Common myeloid progenitor, CD34-positive (primary cell): ENCODE measurements around the gene GCNA.
A peak's percentile ranks its signal among the peaks of the same experiment; 100 is the strongest.

Experiments used
- CTCF ChIA-PET: fragments of 350-600 bp; sonication (Branson Sonifier 250); formaldehyde crosslinking; loops from one replicate; lab custom pipeline; 2021; ENCODE audit warnings: antibody characterized with exemption; lab: Charles Lee
- POLR2A ChIA-PET: fragments of 350-600 bp; sonication (Branson Sonifier 250); formaldehyde crosslinking; loops from one replicate; lab custom pipeline; 2021; ENCODE audit warnings: antibody characterized with exemption; lab: Charles Lee
- DNase-seq, 3 donors: peaks; one replicate each; pipeline versions ENCODE4 v3.0.0 to v3.0.0-alpha.2; 2013
- H3K27ac ChIP-seq, 2 experiments: 1 replicate in 1 of 2; 2 replicates in 1 of 2; pipeline ENCODE4 v1.7.0; 2013; ENCODE audit warnings: inconsistent platforms in 2 of 2, low read length in 2 of 2, mild to moderate bottlenecking in 2 of 2, low read depth in 1 of 2, moderate library complexity in 1 of 2; ENCODE audit not compliant: severe bottlenecking in 2 of 2, insufficient read depth in 1 of 2, poor library complexity in 1 of 2
- H3K27me3 ChIP-seq, 5 experiments: replicated peaks in 2 of 5; 1 replicate in 3 of 5; 2 replicates in 2 of 5; pipeline versions ENCODE4 v1.6.1 to v1.7.0; 2013; ENCODE audit warnings: low read length in 4 of 5, mild to moderate bottlenecking in 2 of 5, moderate library complexity in 2 of 5, inconsistent platforms in 1 of 5; ENCODE audit not compliant: insufficient read depth in 5 of 5, control insufficient read depth in 4 of 5
- H3K36me3 ChIP-seq, 4 experiments: 1 replicate in 2 of 4; 2 replicates in 2 of 4; pipeline versions ENCODE4 v1.6.1 to v1.7.0; 2013; ENCODE audit warnings: low read length in 3 of 4, control low read depth in 1 of 4, mild to moderate bottlenecking in 1 of 4; ENCODE audit not compliant: control insufficient read depth in 4 of 4, insufficient read depth in 4 of 4
- H3K4me1 ChIP-seq, 4 experiments: 1 replicate in 3 of 4; 2 replicates in 1 of 4; pipeline versions ENCODE4 v1.6.1 to v1.7.1; 2013; ENCODE audit warnings: low read length in 3 of 4, mild to moderate bottlenecking in 3 of 4, control low read depth in 1 of 4, inconsistent platforms in 1 of 4, moderate library complexity in 1 of 4; ENCODE audit not compliant: control insufficient read depth in 4 of 4, insufficient read depth in 4 of 4; ENCODE audit errors: control extremely low read depth in 1 of 4
- H3K4me3 ChIP-seq, 7 experiments: 1 replicate in 4 of 7; 2 replicates in 3 of 7; pipeline versions ENCODE4 v1.5.1 to v1.7.0; 2013; ENCODE audit warnings: mild to moderate bottlenecking in 7 of 7, low read length in 6 of 7, moderate library complexity in 6 of 7, inconsistent platforms in 2 of 7, low read depth in 2 of 7, control low read depth in 1 of 7; ENCODE audit not compliant: insufficient read depth in 4 of 7, control insufficient read depth in 1 of 7; ENCODE audit errors: extremely low read depth in 1 of 7
- H3K9me3 ChIP-seq, 5 experiments: 1 replicate in 4 of 5; 2 replicates in 1 of 5; pipeline versions ENCODE4 v1.6.1 to v1.7.1; 2013; ENCODE audit warnings: low read length in 4 of 5, mild to moderate bottlenecking in 2 of 5, inconsistent platforms in 1 of 5, low read depth in 1 of 5, moderate library complexity in 1 of 5; ENCODE audit not compliant: control insufficient read depth in 4 of 5, insufficient read depth in 2 of 5; ENCODE audit errors: control extremely low read depth in 1 of 5
- WGBS: methylation state at CpG from one replicate; pipeline ENCODE4 v1.1.5; 2013; ENCODE audit not compliant: insufficient coverage; 5-methylcytosine and 5-hydroxymethylcytosine counted together

Gene GCNA

GRCh38 chrX:71534773-71535544, 43.3 kb upstream of the GCNA start:
- 30% methylated on average over 3 of the region's 9 CpGs for WGBS
- ChIA-PET CTCF (interaction anchor here (1.1 to 1.2 kb wide), 2 partner anchors 15 to 71 kb away, joined by 3 read pairs; no protein-coding TSS in a partner anchor), POLR2A (interaction anchor here (0.5 to 1.0 kb wide), 3 partner anchors 15 to 82 kb away, joined by 3 to 4 read pairs (median 3); no protein-coding TSS in a partner anchor)
- no peak for DNase-seq
- Histone ChIP-seq H3K27me3 (peaks cover 0 to 6% (median 0%) of the 10 kb centered on the region in 5 experiments), H3K27ac (peak overlapping the region in 1 of 2 experiments; percentile 94), H3K36me3 (peaks cover 0 to 10% (median 2%) of the 10 kb centered on the region in 4 experiments), H3K9me3 (peaks cover 0 to 13% (median 0%) of the 10 kb centered on the region in 5 experiments), H3K4me3 (peak overlapping the region in 6 of 7 experiments; percentile 81 to 98 (median 87)), H3K4me1 (peaks cover 9 to 41% (median 18%) of the 10 kb centered on the region in 4 experiments)

DNA sequence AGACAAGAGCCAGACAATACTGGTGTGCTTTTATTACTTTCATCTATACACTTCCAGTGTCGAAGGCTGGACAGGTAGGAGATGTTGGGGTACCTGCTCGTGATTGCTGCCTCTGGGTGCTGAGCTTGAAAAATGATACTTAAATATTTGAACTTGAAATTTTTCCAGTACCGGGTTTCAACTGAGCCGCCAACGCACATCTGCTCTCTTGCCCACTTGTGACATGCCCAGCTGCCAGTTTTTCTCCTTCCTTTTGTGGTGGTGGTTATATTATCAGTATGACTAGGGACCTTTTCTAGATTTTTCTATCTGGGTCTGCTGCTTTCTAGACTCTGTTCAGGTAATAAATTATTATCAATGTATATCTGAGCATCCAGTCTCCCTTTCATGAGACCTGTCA, 42.0 kb upstream of the GCNA start:
- Histone ChIP-seq H3K4me1 (peaks cover 17 to 53% (median 24%) of the 10 kb centered on the region in 4 experiments), H3K27ac (no peak overlapping the region), H3K4me3 (peak overlapping the region in 6 of 7 experiments; percentile 30 to 98 (median 86)), H3K27me3 (peaks cover 0 to 6% (median 0%) of the 10 kb centered on the region in 5 experiments), H3K36me3 (peaks cover 0 to 10% (median 2%) of the 10 kb centered on the region in 4 experiments), H3K9me3 (peaks cover 0 to 13% (median 0%) of the 10 kb centered on the region in 5 experiments)
- DNase-seq, result peak in 2 of 3 donors; percentile 48 to 63
- 33% methylated on average over 1 of the region's 5 CpGs for WGBS
- CTCF ChIA-PET, result no interaction called here
- POLR2A ChIA-PET, result no interaction called here

- DNase-seq, result no peak
- Histone ChIP-seq H3K4me3 (no peak overlapping the region), H3K36me3 (peaks cover 0 to 10% (median 2%) of the 10 kb centered on the region in 4 experiments), H3K27ac (no peak overlapping the region), H3K9me3 (peaks cover 0 to 9% (median 0%) of the 10 kb centered on the region in 5 experiments), H3K27me3 (peaks cover 0 to 6% (median 0%) of the 10 kb centered on the region in 5 experiments), H3K4me1 (peaks cover 20 to 53% (median 29%) of the 10 kb centered on the region in 4 experiments)
- CTCF ChIA-PET, result interaction anchor here (0.5 to 1.0 kb wide), 2 partner anchors 17 to 362 kb away, joined by 4 to 8 read pairs; no protein-coding TSS in a partner anchor
- POLR2A ChIA-PET, result no interaction called here
- 94% methylated on average over 8 of the region's 9 CpGs for WGBS
These were observed 40.5 kb upstream of the GCNA start for GRCh38 chrX:71537743-71538142.

DNA sequence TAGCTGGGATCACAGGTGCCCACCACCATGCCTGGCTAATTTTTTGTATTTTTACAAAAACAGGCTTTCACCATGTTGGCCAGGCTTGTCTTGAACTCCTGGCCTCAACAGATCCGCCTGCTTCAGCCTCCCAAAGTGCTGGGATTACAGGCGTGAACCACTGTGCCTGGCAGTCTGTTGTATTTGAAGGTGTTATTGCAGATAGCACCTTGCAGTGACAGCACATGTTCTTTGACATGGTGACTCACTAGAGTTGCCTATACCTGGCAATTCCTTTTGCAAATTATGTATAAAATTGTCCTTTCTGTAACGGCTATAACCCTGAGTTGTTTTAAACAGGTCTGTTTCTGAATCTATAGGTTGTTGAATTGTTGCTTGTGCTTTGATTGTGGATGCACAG, 37.4 kb upstream of the GCNA start:
- DNase-seq, result peak in 1 of 3 donors; percentile 33
- H3K27me3 ChIP-seq, result peaks cover 0 to 3% (median 0%) of the 10 kb centered on the region in 5 experiments
- H3K36me3 ChIP-seq, result peaks cover 2 to 28% (median 11%) of the 10 kb centered on the region in 4 experiments
- H3K4me3 ChIP-seq, result peak overlapping the region in 2 of 7 experiments; percentile 28 to 33
- H3K4me1 ChIP-seq, result peaks cover 19 to 49% (median 27%) of the 10 kb centered on the region in 4 experiments
- H3K9me3 ChIP-seq, result no peaks in the 10 kb centered on the region
- ChIA-PET POLR2A (no interaction called here), CTCF (no interaction called here)
- WGBS, result 71% methylated on average over 1 of the region's 3 CpGs
- no peak overlapping the region for H3K27ac ChIP-seq

- peak in 1 of 3 donors; percentile 28 for DNase-seq
- peak overlapping the region in 1 of 2 experiments; percentile 64 for H3K27ac ChIP-seq
- H3K4me1 ChIP-seq, result peaks cover 19 to 43% (median 24%) of the 10 kb centered on the region in 4 experiments
- no peaks in the 10 kb centered on the region for H3K9me3 ChIP-seq
- H3K4me3 ChIP-seq, result peak overlapping the region in 3 of 7 experiments; percentile 7 to 33 (median 31)
- H3K36me3 ChIP-seq, result peaks cover 2 to 33% (median 14%) of the 10 kb centered on the region in 4 experiments
- WGBS, result 42% methylated on average over 8 of the region's 8 CpGs
- ChIA-PET CTCF (no interaction called here), POLR2A (interaction anchor here (0.9 kb wide), 1 partner anchor 169 kb away, joined by 5 read pairs; no protein-coding TSS in a partner anchor)
- H3K27me3 ChIP-seq, result peaks cover 0 to 3% (median 0%) of the 10 kb centered on the region in 5 experiments
These were observed 36.8 kb upstream of the GCNA start for GRCh38 chrX:71541210-71542022.

- H3K4me1 ChIP-seq, result peaks cover 16 to 39% (median 23%) of the 10 kb centered on the region in 4 experiments
- no peak overlapping the region for H3K27ac ChIP-seq
- WGBS, result no CpG with 5 or more reads among the region's 1 CpG
These were observed 35.8 kb upstream of the GCNA start for GRCh38 chrX:71542411-71542810.

More at GRCh38 chrX:71542411-71542810, 35.8 kb upstream of the GCNA start:
- DNase-seq, result no peak
- Histone ChIP-seq H3K4me3 (no peak overlapping the region), H3K36me3 (peaks cover 2 to 43% (median 20%) of the 10 kb centered on the region in 4 experiments), H3K9me3 (no peaks in the 10 kb centered on the region), H3K27me3 (peaks cover 0 to 3% (median 0%) of the 10 kb centered on the region in 5 experiments)
- ChIA-PET CTCF (no interaction called here), POLR2A (interaction anchor here (0.9 kb wide), 1 partner anchor 170 kb away, joined by 5 read pairs; no protein-coding TSS in a partner anchor)
